HG03280 (cell line): ENCODE data around the gene CEL.
"Not testable (repeated sequence)": the region's sequence is repeated elsewhere in the genome, so short reads cannot be mapped to it uniquely, and the experiment has no call there.

Experiments
- ATAC-seq: cut with Tn5 transposase; IDR thresholded peaks from one replicate; pipeline ENCODE4 v1.9.1; 2021; ENCODE audit warnings: mild to moderate bottlenecking, moderate library complexity; ENCODE audit not compliant: unreplicated experiment

Gene CEL

GRCh38 chr9:133061764-133062145 lies at the start of gene CEL:
Gene CEL, plus strand, starts transcription at chr9:133061981. Its CDS starts 22 bp downstream, at chr9:133062003.
- ATAC-seq = not testable (repeated sequence)

- ATAC-seq = no peak
Measured at GRCh38 chr9:133014696-133015095, 47.1 kb upstream of the CEL start.

GRCh38 chr9:133023117-133023890 lies 38.5 kb upstream of the CEL start:
- ATAC-seq = no peak

GRCh38 chr9:133026426-133026825 lies 35.4 kb upstream of the CEL start:
- no peak for ATAC-seq

GRCh38 chr9:133027134-133027533 lies 34.6 kb upstream of the CEL start:
- no peak for ATAC-seq

GRCh38 chr9:133028221-133028620 lies 33.6 kb upstream of the CEL start:
- ATAC-seq = no peak

GRCh38 chr9:133029994-133030316 lies 31.8 kb upstream of the CEL start:
- peak; percentile 9 for ATAC-seq

- ATAC-seq = peak; percentile 96
Measured at GRCh38 chr9:133030317-133031129, 31.3 kb upstream of the CEL start, which contains the start of gene GTF3C5. Gene GTF3C5, plus strand, starts transcription at chr9:133030997. Its CDS starts 15 bp downstream, at chr9:133031012.

- ATAC-seq = no peak
Measured at GRCh38 chr9:133031130-133031422, 30.7 kb upstream of the CEL start.

- ATAC-seq = no peak
Measured at GRCh38 chr9:133031496-133031911, 30.3 kb upstream of the CEL start.

- no peak for ATAC-seq
Measured at GRCh38 chr9:133032171-133032570, 29.6 kb upstream of the CEL start.

- ATAC-seq = no peak
Measured at GRCh38 chr9:133035669-133036068, 26.1 kb upstream of the CEL start.

- no peak for ATAC-seq
Measured at GRCh38 chr9:133037775-133038515, 23.8 kb upstream of the CEL start.

GRCh38 chr9:133040892-133041479 lies 20.8 kb upstream of the CEL start:
- ATAC-seq = not testable (repeated sequence)

GRCh38 chr9:133041958-133042357 lies 19.8 kb upstream of the CEL start:
- no peak for ATAC-seq

GRCh38 chr9:133042676-133043075 lies 19.1 kb upstream of the CEL start:
- ATAC-seq = no peak

- no peak for ATAC-seq
Measured at GRCh38 chr9:133043449-133044035, 18.2 kb upstream of the CEL start.

GRCh38 chr9:133044125-133044524 lies 17.7 kb upstream of the CEL start:
- ATAC-seq = no peak

GRCh38 chr9:133044661-133045060 lies 17.1 kb upstream of the CEL start:
- ATAC-seq = no peak

GRCh38 chr9:133045132-133045531 lies 16.6 kb upstream of the CEL start:
- no peak for ATAC-seq
